ENCODE results near the gene PDE11A.
A peak's percentile ranks its signal among the peaks of the same experiment; 100 is the strongest.

PDE11A gene

DNA sequence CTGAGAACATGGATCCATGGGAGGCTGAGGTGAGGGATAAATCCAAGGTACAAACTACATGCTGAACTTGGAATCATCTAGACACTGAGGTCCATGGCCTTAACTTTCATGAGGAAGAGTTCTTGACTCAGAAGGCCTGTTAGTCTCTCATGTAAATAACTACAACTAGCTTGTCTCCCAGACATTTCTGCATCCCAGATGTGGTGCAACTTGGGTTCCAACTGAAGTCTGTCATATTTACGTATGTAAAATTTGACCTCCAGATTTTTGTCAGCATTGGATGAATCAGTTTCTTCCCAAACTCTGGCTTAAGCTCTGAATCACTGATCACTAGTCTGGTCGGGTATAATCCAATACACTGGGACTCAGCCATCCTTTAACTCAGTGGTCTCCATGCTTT lies 306.9 kb downstream of the PDE11A start:
- H3K36me3 Mint-ChIP-seq (ENCODE audit: insufficient read depth), result no peaks in the 10 kb centered on the region
- H3K4me1 Mint-ChIP-seq, result peaks cover 5% of the 10 kb centered on the region
- ATAC-seq (replicated peaks; ENCODE audit: extremely low read depth, poor library complexity, severe bottlenecking), result no peak

DNA sequence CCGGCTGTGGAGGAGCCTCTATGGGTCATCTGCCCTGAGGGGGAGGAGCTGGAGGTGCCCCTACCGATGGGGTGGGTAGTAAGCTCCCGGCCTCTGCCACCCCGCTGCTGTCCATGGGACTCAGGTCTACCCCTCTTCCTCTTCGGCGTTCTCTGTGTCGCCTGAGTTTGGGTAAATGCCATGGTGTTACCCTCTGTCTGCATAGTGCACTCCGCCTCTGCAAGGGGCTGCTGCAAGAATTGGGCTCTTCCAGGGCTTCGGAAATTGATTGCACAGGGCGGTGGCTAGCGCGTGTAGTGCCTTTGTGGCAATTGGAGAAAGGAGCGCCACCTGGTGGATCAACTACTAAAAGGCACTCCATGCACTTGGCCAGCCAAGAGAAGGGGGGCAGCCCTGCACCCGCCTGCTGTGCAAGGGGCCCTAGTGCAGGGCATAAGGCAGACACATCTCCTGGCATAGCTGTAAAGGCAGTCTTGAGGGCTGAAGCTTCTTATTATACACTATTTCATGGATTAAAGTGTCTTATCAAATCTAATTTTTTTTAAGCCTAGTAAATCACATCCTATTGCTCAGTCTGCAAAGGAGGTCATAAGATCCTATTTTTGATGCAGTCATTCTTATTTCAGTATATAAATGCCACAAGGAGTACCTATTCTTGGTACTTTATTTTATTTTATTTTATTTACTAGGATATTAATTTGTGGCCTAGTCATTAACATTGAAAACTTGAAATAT lies 308.9 kb downstream of the PDE11A start:
- ATAC-seq (replicated peaks; ENCODE audit: extremely low read depth, poor library complexity, severe bottlenecking) (peak; percentile 91), DNase-seq (ENCODE audit: low spot score in 2 of 2) (peak; percentile 54 to 68)
- no peak overlapping the region for H3K27ac Mint-ChIP-seq (ENCODE audit: low read depth)
- no peaks in the 10 kb centered on the region for H3K36me3 Mint-ChIP-seq (ENCODE audit: insufficient read depth)
- H3K4me1 Mint-ChIP-seq, result peaks cover 5% of the 10 kb centered on the region
- peaks cover 49% of the 10 kb centered on the region for H3K27me3 Mint-ChIP-seq
- H3K9me3 Mint-ChIP-seq, result no peaks in the 10 kb centered on the region
- no peak overlapping the region for H3K4me3 Mint-ChIP-seq

More for the DNA sequence above, 306.9 kb downstream of the PDE11A start:
- Mint-ChIP-seq H3K4me3 (no peak overlapping the region), H3K27ac (ENCODE audit: low read depth) (no peak overlapping the region), H3K9me3 (no peaks in the 10 kb centered on the region), H3K27me3 (peaks cover 32% of the 10 kb centered on the region)
- DNase-seq (ENCODE audit: low spot score in 2 of 2), result no peak

DNA sequence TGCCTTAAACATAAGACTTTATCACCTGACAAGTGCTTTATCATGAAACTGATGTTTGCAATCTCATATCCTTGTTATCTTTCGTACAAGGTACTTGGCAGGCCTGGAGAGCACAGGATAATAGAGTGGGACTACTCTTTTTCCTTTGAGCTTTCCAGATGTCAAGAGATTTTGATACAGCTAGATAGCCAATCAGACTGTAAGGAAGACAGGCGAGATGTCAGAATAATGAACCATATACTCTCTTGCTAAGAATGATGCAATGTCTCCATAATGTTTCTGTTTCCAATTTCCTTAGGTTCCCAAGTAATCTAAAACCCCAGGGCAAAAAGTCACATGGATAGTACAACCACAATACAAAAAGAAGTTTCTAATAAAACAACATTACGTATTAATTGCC lies 313.1 kb downstream of the PDE11A start:
- no peak for ATAC-seq (replicated peaks; ENCODE audit: extremely low read depth, poor library complexity, severe bottlenecking)
- Mint-ChIP-seq H3K9me3 (no peaks in the 10 kb centered on the region), H3K27ac (ENCODE audit: low read depth) (no peak overlapping the region), H3K36me3 (ENCODE audit: insufficient read depth) (no peaks in the 10 kb centered on the region), H3K4me1 (peaks cover 5% of the 10 kb centered on the region), H3K27me3 (peaks cover 81% of the 10 kb centered on the region), H3K4me3 (no peak overlapping the region)
- DNase-seq (ENCODE audit: low spot score in 2 of 2), result no peak

DNA sequence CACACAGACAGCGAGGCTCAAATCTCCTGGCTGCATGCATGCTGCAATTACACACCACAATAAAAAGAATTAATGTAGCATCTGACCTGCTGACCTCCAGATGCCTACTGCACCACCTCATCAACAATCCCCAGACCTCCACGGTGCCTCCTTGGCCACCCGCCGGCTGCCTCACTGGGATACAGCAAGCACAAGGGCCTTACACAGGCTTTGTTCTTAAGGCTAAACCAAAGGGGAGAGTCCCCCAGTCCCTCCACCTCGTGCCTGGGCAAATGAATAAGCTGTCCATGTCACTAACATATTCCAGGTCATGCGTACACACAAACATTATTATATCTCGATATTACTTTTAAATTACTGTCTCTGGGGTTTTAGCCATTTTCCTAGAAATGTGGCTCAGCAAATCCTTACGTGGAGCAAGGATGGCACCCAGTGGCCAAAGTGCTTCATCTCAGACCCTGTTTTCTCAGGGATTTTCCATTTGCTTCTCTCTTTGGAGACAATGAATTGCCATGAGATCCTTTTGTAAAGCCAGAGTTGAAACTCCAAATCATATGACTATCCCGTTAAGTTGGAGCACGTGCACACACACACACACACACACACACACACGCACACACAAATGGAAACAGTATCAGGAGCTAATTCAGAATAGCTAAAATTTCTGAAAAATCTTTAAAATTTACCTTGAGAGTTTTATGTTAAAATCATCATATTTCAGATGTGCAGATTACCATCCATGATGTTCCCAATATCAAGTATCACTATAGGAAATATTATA lies 313.8 kb downstream of the PDE11A start:
- Mint-ChIP-seq H3K27me3 (peaks cover 87% of the 10 kb centered on the region), H3K36me3 (ENCODE audit: insufficient read depth) (no peaks in the 10 kb centered on the region), H3K4me3 (no peak overlapping the region), H3K4me1 (peaks cover 5% of the 10 kb centered on the region), H3K27ac (ENCODE audit: low read depth) (no peak overlapping the region), H3K9me3 (no peaks in the 10 kb centered on the region)
- ATAC-seq (replicated peaks; ENCODE audit: extremely low read depth, poor library complexity, severe bottlenecking) (no peak), DNase-seq (ENCODE audit: low spot score in 2 of 2) (no peak)

DNA sequence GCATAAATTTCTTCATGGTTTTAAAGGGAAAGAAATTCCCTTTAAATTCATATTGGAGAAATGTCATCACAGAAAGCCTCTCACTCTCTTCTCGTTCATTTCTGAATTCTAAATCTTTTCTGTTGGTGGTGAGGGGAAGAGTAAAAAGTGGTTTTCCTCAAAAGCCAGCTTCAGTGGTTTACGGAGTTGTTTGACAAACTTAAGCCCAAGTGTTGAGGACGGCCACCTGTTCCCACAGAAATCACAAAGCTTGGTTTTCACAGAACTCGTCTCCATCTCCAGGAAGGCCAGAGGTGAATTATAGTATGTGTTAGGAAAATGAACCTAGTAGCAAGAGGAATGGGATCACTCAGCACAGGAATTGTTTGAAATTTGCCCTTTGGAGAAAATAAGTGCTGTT lies 316.2 kb downstream of the PDE11A start:
- H3K27me3 Mint-ChIP-seq, result peaks cover 74% of the 10 kb centered on the region
- no peak for ATAC-seq (replicated peaks; ENCODE audit: extremely low read depth, poor library complexity, severe bottlenecking)

DNA sequence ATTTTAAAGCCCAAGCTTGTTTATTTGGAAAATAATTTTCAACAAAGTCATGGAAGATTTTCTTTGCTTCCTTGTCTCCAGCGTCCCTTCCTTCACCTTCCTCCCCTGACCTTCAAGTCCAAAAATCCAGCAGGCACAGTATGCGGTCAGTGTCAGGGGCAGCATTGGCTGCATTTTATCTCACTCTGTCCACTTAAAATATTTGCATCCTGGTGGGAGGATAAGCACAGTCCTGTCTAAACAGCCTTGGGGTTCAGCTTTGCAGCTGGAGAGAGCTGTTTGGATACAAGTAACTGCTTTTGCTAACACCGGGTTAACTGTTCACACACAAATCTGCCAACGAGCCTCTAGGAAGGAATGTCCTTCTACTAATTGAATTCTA lies 318.1 kb downstream of the PDE11A start:
- Mint-ChIP-seq H3K4me3 (no peak overlapping the region), H3K27me3 (peaks cover 58% of the 10 kb centered on the region), H3K27ac (ENCODE audit: low read depth) (no peak overlapping the region), H3K36me3 (ENCODE audit: insufficient read depth) (no peaks in the 10 kb centered on the region), H3K4me1 (no peaks in the 10 kb centered on the region), H3K9me3 (no peaks in the 10 kb centered on the region)
- DNase-seq (ENCODE audit: low spot score in 2 of 2) (no peak), ATAC-seq (replicated peaks; ENCODE audit: extremely low read depth, poor library complexity, severe bottlenecking) (no peak)

More for the DNA sequence above, 316.2 kb downstream of the PDE11A start:
- Mint-ChIP-seq H3K4me3 (no peak overlapping the region), H3K4me1 (no peaks in the 10 kb centered on the region), H3K9me3 (no peaks in the 10 kb centered on the region), H3K36me3 (ENCODE audit: insufficient read depth) (no peaks in the 10 kb centered on the region), H3K27ac (ENCODE audit: low read depth) (no peak overlapping the region)
- DNase-seq (ENCODE audit: low spot score in 2 of 2), result no peak

DNA sequence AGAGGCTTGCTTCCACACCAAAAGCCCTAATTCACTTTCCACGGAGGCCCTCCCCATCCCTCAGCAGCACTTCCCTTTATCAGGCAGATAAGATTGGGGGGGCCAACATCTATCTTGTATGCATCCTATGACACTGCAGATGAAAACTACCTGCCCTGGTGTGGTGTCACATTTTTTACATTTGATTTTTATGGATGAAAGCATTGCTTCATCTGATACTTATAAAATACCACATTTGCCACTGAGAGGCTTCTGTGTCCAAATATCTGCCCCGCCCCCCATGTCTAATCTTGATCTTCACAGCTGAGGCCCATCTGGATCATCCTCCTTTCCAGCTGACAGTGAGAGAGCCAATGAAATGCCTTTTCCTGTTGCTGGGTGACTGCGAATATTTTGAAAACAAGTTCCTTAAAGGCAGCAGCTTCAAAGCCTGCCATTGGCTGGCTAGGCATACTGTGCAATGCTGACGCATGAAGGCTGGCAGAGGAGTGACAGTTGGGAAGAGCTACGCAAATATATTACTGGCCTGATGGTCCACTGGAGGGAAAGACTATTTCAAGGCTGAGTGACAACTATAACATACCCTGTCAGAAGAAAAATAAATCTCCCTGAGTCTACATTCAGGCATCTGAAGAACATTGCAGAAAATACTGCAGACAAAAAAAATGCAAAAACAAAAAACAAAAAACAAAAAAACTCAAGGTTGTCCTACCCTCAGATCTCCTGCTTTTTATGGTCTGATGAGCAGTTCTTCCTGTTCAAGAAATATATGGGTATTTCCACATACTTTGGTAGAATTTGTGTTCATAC lies 318.7 kb downstream of the PDE11A start:
- H3K4me3 Mint-ChIP-seq, result no peak overlapping the region
- H3K9me3 Mint-ChIP-seq, result no peaks in the 10 kb centered on the region
- no peaks in the 10 kb centered on the region for H3K4me1 Mint-ChIP-seq
- no peak overlapping the region for H3K27ac Mint-ChIP-seq (ENCODE audit: low read depth)
- ATAC-seq (replicated peaks; ENCODE audit: extremely low read depth, poor library complexity, severe bottlenecking) (peak; percentile 43), DNase-seq (ENCODE audit: low spot score in 2 of 2) (no peak)
- H3K36me3 Mint-ChIP-seq (ENCODE audit: insufficient read depth), result no peaks in the 10 kb centered on the region
- H3K27me3 Mint-ChIP-seq, result peaks cover 52% of the 10 kb centered on the region

DNA sequence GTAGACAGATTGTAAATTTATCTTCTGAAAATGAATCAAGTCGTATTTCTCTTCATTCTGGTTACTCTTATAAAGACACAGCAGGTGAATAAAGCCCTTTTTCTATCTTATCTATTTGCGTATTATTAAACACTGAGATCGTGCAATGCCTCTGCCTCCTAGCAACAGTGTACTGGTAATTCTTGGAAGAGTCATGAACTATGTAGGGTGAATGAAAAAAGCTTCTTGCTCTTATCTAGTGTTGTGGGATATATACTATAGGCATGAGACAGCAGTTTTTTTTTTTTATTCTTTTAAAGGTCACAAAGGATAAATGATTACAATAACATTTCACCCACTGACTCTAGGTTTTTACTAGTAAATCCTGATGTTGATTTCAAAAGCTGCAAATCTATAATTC lies 324.2 kb downstream of the PDE11A start:
- Mint-ChIP-seq H3K27ac (ENCODE audit: low read depth) (no peak overlapping the region), H3K36me3 (ENCODE audit: insufficient read depth) (no peaks in the 10 kb centered on the region), H3K9me3 (no peaks in the 10 kb centered on the region), H3K4me3 (no peak overlapping the region), H3K27me3 (peaks cover 21% of the 10 kb centered on the region), H3K4me1 (no peaks in the 10 kb centered on the region)
- ATAC-seq (replicated peaks; ENCODE audit: extremely low read depth, poor library complexity, severe bottlenecking) (no peak), DNase-seq (ENCODE audit: low spot score in 2 of 2) (no peak)

DNA sequence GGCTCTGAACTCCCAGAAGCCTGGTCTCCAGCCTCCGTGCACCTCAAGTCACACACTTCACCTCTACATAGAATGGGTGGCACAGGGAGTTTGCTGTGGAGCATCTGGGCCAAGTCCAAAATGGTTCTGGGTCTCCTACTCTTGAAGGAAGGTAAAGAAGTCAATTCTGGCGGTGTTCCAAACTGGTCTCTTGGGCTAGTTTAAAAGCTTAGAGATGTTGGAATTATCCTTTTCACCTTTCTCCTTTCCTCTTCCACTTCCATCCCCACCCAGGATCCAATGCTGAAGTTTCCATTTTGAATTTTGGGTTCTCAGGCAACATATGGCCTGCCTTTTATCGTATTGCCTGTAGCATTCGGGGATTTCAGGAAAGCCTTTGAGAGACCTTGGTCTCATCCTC lies 325.2 kb downstream of the PDE11A start:
- no peak overlapping the region for H3K27ac Mint-ChIP-seq (ENCODE audit: low read depth)
- peaks cover 23% of the 10 kb centered on the region for H3K27me3 Mint-ChIP-seq
- H3K36me3 Mint-ChIP-seq (ENCODE audit: insufficient read depth), result no peaks in the 10 kb centered on the region
- H3K4me3 Mint-ChIP-seq, result no peak overlapping the region
- no peak for ATAC-seq (replicated peaks; ENCODE audit: extremely low read depth, poor library complexity, severe bottlenecking)
- DNase-seq (ENCODE audit: low spot score in 2 of 2), result no peak
- no peaks in the 10 kb centered on the region for H3K4me1 Mint-ChIP-seq
- H3K9me3 Mint-ChIP-seq, result no peaks in the 10 kb centered on the region

DNA sequence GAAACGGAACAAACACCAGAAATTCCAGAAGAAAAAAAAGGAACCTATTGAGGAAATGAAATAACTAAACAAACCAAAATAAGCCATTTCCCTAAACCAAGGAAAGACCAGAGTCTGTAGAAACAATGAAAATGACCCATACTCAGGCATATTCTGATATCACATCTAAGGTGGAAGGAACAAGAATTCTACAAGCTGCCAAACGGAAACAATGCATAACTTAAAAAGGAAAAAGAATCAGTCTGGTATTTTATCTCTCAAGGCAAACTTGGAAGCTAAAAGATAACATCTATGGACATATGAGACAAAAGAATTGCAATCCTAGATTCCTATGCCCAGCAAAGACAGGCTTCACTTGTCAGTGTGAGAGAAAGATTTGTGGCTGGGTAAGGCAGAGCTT lies 326.2 kb downstream of the PDE11A start:
- Mint-ChIP-seq H3K4me3 (no peak overlapping the region), H3K27ac (ENCODE audit: low read depth) (no peak overlapping the region), H3K9me3 (no peaks in the 10 kb centered on the region), H3K4me1 (no peaks in the 10 kb centered on the region), H3K36me3 (ENCODE audit: insufficient read depth) (no peaks in the 10 kb centered on the region), H3K27me3 (peaks cover 23% of the 10 kb centered on the region)
- DNase-seq (ENCODE audit: low spot score in 2 of 2) (no peak), ATAC-seq (replicated peaks; ENCODE audit: extremely low read depth, poor library complexity, severe bottlenecking) (no peak)

DNA sequence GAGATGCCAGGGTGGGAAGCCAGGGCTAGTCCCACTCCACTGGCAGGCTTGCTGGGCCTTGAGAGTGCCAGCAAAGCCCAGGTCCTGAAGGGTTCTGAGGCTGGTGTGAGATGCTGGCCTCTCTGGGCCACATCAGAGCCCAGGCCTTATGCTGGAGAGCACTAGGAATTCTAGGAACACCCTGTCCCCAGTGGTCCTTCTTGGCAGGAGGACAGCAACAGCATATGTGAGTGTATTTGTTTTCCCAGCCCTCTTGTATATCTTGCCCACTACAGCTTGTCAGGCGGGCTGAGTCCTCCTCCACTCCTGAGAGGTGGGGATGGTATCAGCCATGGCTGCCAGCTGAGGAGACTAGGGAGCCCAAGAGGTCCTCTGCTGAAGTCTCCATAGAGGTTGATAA lies 327.0 kb downstream of the PDE11A start:
- DNase-seq (ENCODE audit: low spot score in 2 of 2) (no peak), ATAC-seq (replicated peaks; ENCODE audit: extremely low read depth, poor library complexity, severe bottlenecking) (no peak)
- H3K4me1 Mint-ChIP-seq, result no peaks in the 10 kb centered on the region
- H3K27ac Mint-ChIP-seq (ENCODE audit: low read depth), result no peak overlapping the region
- H3K9me3 Mint-ChIP-seq, result no peaks in the 10 kb centered on the region
- H3K27me3 Mint-ChIP-seq, result peaks cover 23% of the 10 kb centered on the region
- H3K36me3 Mint-ChIP-seq (ENCODE audit: insufficient read depth), result no peaks in the 10 kb centered on the region
- no peak overlapping the region for H3K4me3 Mint-ChIP-seq

DNA sequence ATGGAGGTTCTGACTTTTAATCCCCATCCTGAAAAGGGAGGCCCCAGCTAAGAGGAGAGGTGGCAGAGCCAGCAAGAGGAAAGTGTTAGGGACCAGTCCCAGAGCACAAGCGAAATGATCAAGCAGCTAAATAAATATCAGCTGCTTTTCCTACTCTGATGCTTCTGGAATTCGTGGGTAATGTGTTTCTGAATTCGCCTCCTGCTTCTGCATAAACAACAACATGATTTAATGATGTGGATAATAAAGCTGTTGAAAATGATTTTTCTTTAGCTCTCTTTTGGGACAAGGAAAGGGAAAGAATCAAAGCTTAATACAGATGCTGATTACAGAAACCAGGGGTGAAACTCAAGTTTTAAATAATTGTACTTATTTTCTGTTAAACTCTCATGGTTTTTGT lies 329.7 kb downstream of the PDE11A start:
- H3K27ac Mint-ChIP-seq (ENCODE audit: low read depth), result no peak overlapping the region
- DNase-seq (ENCODE audit: low spot score in 2 of 2) (no peak), ATAC-seq (replicated peaks; ENCODE audit: extremely low read depth, poor library complexity, severe bottlenecking) (no peak)
- no peaks in the 10 kb centered on the region for H3K4me1 Mint-ChIP-seq
- H3K36me3 Mint-ChIP-seq (ENCODE audit: insufficient read depth), result no peaks in the 10 kb centered on the region
- peaks cover 23% of the 10 kb centered on the region for H3K27me3 Mint-ChIP-seq
- H3K9me3 Mint-ChIP-seq, result no peaks in the 10 kb centered on the region
- no peak overlapping the region for H3K4me3 Mint-ChIP-seq
